Cardiac muscle cell (in vitro differentiated cells and primary cell): ENCODE measurements around the gene CPOX. TPM values are rescaled to one million over a fixed set of nuclear protein-coding genes. Genes with fewer than 3 reads are reported as not detected.
A peak's percentile ranks its signal among the peaks of the same experiment; 100 is the strongest.

ENCODE experiments used
- DNase-seq, 2 donors: peaks; one replicate each; pipeline versions ENCODE4 v3.0.0 to v3.0.0-alpha.2; 2010 to 2017; ENCODE audit warnings: low read depth in 1 of 2, low spot score in 1 of 2
- H3K27ac ChIP-seq: fragments of 200-600 bp; sonication (generic); 2 replicates; pipeline ENCODE4 v1.5.1; 2016
- H3K27me3 ChIP-seq: fragments of 200-600 bp; sonication (generic); 2 replicates; pipeline ENCODE4 v1.6.0; 2016; ENCODE audit warnings: control low read depth
- H3K36me3 ChIP-seq: fragments of 200-600 bp; sonication (generic); 2 replicates; pipeline ENCODE4 v1.5.1; 2016; ENCODE audit warnings: control low read depth
- H3K4me1 ChIP-seq: fragments of 200-600 bp; sonication (generic); 2 replicates; pipeline ENCODE4 v1.8.1; 2017; ENCODE audit warnings: low read depth, mild to moderate bottlenecking, mixed run types
- H3K4me3 ChIP-seq: fragments of 200-600 bp; sonication (generic); 2 replicates; pipeline ENCODE4 v1.5.1; 2016; ENCODE audit warnings: mild to moderate bottlenecking
- H3K9me3 ChIP-seq: fragments of 200-600 bp; sonication (generic); 2 replicates; pipeline ENCODE4 v1.5.1; 2017; ENCODE audit warnings: low read depth, mild to moderate bottlenecking, control low read depth
- CTCF ChIP-seq: IDR thresholded peaks from 2 replicates; pipeline ENCODE4 v1.5.1; 2012; ENCODE audit warnings: low read depth, mild to moderate bottlenecking, low read length
- polyA plus RNA-seq: library from polyadenylated mRNA; unstranded; fragments of >200 nt; fragmentation: Nextera tagmentation; extraction: Ambion mirVana; gene quantifications from 2 replicates; pipeline ENCODE4 v1.2.1, GENCODE V29; 2016
- total RNA-seq: library from RNA; depleted of rRNA; stranded (reverse); fragments of >200 nt; gene quantifications from 2 replicates; pipeline ENCODE4 v1.2.3, GENCODE V29; 2016

The CPOX gene
- total and polyA plus RNA-seq, 2 experiments from 2014 or later = 10.5 to 45.0 TPM

- Histone ChIP-seq H3K4me3 (no peak overlapping the region), H3K27ac (no peak overlapping the region), H3K27me3 (no peaks in the 10 kb centered on the region), H3K9me3 (no peaks in the 10 kb centered on the region), H3K4me1 (no peaks in the 10 kb centered on the region), H3K36me3 (no peaks in the 10 kb centered on the region)
- TF ChIP-seq CTCF = no peak
- DNase-seq = no peak
Measured at GRCh38 chr3:98608029-98608428, 14.6 kb upstream of the CPOX start.

GRCh38 chr3:98603580-98603979 lies 10.2 kb upstream of the CPOX start:
- DNase-seq = no peak
- Histone ChIP-seq H3K4me1 (no peaks in the 10 kb centered on the region), H3K27ac (no peak overlapping the region), H3K9me3 (no peaks in the 10 kb centered on the region), H3K4me3 (no peak overlapping the region), H3K36me3 (no peaks in the 10 kb centered on the region), H3K27me3 (no peaks in the 10 kb centered on the region)
- TF ChIP-seq CTCF = no peak

GRCh38 chr3:98602078-98602678 lies 8.8 kb upstream of the CPOX start:
- DNase-seq = peak; percentile 71 to 84
- H3K9me3 ChIP-seq = no peaks in the 10 kb centered on the region
- no peaks in the 10 kb centered on the region for H3K36me3 ChIP-seq
- no peaks in the 10 kb centered on the region for H3K27me3 ChIP-seq
- no peaks in the 10 kb centered on the region for H3K4me1 ChIP-seq
- H3K27ac ChIP-seq = no peak overlapping the region
- H3K4me3 ChIP-seq = no peak overlapping the region
- TF ChIP-seq CTCF = peak; percentile 72

GRCh38 chr3:98601180-98601579 lies 7.8 kb upstream of the CPOX start:
- Histone ChIP-seq H3K27me3 (no peaks in the 10 kb centered on the region), H3K9me3 (no peaks in the 10 kb centered on the region), H3K27ac (no peak overlapping the region), H3K4me3 (no peak overlapping the region), H3K4me1 (no peaks in the 10 kb centered on the region), H3K36me3 (no peaks in the 10 kb centered on the region)
- no peak for DNase-seq
- TF ChIP-seq CTCF = no peak

GRCh38 chr3:98600412-98601095 lies 7.1 kb upstream of the CPOX start:
- Histone ChIP-seq H3K9me3 (no peaks in the 10 kb centered on the region), H3K27me3 (no peaks in the 10 kb centered on the region), H3K27ac (no peak overlapping the region), H3K4me3 (no peak overlapping the region), H3K4me1 (no peaks in the 10 kb centered on the region), H3K36me3 (no peaks in the 10 kb centered on the region)
- no peak for DNase-seq
- no peak for TF ChIP-seq CTCF
